ENCODE measurements around the gene NGLY1.

NGLY1 gene

GRCh38 chr3:25707268-25707926, 75.8 kb downstream of the NGLY1 start:
- DNase-seq, result no peak

DNA sequence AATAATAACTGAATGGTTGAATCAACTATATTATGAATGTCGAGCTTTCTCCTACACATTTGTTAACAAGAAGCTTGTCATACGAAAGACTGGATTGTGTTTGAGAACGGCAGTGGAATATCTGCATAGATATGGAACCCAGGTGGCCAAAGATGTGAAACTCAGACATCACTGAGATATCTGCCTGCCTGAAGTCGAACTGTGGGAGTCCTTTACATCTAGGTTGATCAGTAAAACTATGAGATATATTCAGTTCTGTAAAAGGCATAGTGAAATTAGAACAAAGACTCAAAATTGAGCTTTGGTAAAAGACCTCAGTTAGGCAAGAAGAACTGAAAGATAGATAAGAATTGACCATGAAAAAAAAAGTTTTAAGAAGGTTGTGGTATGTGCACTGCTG, 77.0 kb downstream of the NGLY1 start:
- DNase-seq, result no peak

DNA sequence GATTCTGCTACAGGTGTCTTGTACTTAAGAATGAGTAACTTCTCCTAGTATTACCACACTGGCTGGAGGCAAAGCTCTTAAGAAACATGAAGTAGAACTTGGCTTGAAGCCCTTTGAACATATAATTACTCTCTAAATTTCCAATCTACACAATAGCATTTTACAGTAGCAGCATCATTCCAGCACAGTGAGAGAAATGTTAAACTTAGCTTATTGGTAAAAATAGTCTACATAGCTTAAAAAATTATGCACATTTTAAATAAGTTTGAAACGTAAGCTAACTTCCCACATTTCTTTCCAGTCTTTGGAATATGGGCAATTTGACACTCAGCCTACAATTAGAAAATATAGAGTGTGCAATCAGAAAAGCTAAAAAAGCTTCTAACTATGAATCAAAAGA, 85.7 kb downstream of the NGLY1 start:
- DNase-seq, result no peak

DNA sequence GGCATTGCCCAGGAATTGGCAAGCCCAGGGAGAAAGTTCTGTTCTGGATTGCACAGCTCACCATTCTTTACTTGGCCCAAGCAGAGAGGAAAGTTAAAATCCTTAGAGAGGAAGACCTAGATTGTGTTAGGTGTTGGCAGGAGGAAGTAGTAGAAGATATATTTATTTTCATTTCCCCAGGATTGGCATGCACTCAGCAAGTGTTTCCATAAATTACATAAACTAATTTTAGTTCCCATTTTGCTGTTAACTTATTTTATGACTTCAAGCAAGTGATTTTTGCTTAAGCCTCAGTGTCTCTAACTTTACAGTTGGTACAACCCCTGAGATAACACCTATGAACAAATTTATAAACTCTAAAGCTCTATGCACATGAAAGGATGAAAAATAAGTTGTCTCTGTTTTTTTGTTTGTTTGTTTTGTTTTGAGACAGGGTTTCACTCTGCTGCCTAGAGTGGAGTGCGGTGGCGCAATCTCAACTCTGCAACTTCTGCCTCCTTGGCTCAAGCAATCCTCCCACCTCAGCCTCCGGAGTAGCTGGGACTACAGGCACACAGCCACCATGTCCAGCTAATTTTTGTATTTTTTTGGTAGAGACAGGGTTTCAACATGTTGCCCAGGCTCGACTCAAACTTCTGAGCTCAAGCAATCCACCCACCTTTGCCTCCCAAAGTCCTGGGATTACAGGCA, 87.4 kb downstream of the NGLY1 start:
- no peak for DNase-seq

DNA sequence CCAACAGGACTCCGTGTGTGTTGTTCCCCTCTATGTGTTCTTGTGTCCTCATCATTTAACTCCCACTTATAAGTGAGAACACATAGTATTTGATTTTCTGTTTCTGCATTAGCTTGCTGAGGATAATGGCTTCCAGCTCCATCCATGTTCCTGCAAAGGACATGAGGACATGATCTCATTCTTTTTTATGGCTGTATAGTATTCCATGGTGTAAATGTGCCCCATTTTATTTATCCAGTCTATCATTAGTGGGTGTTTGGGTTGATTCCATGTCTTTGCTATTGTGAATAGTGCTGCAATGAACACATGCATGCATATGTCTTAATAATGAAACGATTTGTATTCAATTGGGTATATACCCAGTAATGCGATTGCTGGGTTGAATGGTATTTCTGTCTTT, 90.0 kb downstream of the NGLY1 start:
- no peak for DNase-seq

DNA sequence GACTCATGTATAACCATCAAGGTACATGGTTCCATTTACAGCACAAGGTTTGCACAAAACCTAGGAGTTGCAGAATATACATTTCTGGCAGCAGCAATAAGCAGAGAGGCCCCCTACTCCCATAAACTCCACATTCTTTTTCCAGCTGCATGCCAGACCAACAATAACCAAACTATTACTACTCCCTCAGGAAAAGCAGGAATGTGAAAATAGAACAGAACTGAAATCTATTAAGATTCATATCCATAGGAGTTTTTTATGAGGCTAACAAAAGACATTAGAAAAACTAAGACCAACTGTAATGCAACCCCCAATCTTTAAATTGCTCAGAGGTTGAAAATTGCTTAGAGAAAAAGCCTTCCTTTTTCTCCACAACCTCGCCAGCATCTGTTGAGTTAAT, 90.9 kb downstream of the NGLY1 start:
- DNase-seq, result no peak

DNA sequence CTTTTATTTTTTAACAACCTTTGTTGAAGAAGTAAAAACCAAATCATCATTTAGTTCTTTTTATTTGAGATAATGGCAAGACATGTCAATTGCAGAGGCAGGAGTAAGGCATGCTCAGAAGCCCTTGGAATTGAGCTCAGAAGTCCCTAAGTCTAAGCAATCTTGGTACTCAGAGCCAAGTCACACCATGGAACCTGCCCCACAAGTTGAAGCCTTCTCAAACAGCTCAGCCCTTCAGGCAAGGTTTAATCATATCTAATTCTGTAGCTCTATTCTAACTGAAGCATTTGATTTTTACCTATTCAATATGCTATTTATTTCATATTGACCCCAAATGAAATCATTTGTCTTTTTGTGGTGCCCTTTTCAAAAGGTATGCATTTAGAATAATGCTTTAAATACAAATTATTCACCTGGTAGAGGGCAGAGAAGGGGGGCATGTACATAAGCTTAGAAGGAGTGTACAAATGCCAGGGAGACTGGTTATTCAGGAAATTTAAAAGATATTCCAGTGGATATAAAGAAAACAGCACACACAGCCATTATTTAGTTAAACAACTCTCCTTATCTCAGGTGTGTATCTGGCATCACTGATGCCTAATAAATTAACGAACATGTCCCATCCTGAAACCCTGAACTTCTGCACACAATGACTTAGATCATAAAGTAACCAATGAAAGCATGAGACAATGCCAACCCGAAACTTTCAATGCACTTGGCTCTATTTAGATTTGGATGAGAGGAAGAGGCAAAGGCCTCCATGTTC, 92.3 kb downstream of the NGLY1 start:
- no peak for DNase-seq

GRCh38 chr3:25689226-25689625, 94.0 kb downstream of the NGLY1 start:
- no peak for DNase-seq

DNA sequence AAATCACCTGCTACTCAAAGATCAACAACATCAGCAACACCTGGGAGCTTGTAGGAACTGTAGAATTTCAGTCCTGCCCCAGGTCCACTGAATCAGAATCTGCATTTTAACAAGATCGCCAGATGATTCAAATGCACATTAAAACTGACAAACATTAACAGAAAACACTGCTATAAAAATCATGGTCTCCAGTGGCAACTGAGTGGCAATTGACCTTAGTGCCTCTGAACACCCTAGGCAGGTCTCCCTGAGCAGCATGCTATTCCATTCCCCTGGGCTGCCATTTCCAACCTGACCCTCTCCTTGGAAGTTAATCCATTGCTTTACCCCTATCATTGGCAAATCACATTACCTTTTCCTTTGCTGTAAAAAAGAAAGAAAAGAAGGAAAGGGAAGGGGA, 95.5 kb downstream of the NGLY1 start:
- DNase-seq, result no peak

GRCh38 chr3:25686766-25687165, 96.5 kb downstream of the NGLY1 start:
- DNase-seq, result no peak

DNA sequence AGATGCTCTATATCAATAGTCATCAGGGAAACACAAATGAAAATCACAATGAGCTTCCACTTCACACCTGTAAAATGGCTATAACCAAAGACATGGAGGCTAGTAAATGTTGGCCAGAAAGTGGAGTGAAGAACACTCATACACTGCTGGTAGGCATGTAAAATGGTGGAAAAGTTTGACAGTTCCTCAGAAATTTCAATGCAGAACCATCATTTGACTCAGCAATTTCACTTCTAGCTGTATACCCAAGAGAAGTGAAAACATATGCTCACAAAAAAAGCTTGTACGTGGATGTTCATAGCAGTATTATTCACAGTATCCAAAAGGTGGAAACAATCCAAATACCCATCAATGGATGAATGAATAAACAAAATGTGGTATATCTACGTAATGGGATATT, 99.4 kb downstream of the NGLY1 start:
- no peak for DNase-seq

- DNase-seq, result no peak
Observed at GRCh38 chr3:25683410-25683809, 99.8 kb downstream of the NGLY1 start.

- DNase-seq, result no peak
Observed at GRCh38 chr3:25679642-25680302, 103.5 kb downstream of the NGLY1 start.

DNA sequence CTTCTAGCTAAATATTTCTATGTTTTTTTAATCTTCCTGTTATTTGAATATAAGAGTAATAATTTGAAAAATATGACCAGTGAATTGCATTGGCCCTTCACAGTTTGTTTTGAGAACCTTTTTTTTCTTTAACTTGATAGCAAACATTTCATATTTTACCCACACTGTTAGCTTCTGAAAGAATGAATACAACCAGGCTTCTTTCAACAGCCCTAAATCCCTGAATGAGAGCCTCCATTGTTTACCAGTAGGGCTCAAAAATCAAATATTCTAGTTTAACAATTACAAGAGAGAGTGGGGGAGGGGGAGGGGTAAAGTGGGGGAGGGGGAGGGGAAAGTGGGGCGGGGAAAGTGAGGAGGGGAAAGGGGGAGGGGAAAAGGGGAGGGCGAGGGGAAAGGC, 104.1 kb downstream of the NGLY1 start:
- DNase-seq, result no peak

GRCh38 chr3:25678581-25678980, 104.7 kb downstream of the NGLY1 start:
- DNase-seq, result no peak

DNA sequence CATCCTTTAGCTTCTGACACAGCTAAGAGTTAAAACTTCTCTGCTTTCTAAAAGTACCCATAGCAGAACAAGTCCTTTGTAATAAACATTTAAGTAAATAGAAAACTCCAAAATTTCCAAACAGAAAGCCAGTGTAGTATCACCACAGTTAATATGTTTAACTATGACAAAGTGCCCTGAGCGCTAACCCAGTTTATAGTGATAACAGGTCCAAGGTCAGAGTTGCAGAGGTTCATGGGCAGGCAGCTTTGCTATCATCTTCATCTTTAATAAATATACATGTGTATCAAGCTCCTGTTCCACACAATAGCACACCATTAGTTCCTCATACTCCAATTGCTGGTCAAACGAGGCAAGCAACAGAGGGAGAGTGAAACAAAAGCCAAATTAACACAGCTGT, 106.1 kb downstream of the NGLY1 start:
- DNase-seq, result no peak

GRCh38 chr3:25674670-25675069, 108.6 kb downstream of the NGLY1 start:
- DNase-seq, result no peak

- DNase-seq, result no peak
Observed at GRCh38 chr3:25673738-25674298, 109.4 kb downstream of the NGLY1 start.
